Activated effector memory CD4-positive, alpha-beta T cell treated with anti-CD3 and anti-CD28 coated beads, Interleukin-2, amount 50 U/mL, for 16 hours (primary cell): ENCODE results near the gene NINJ1.
A peak's percentile ranks its signal among the peaks of the same experiment; 100 is the strongest.

Experiments used
- DNase-seq: peaks from one replicate; pipeline ENCODE4 v3.0.0-alpha.2; 2020

Gene NINJ1

DNA sequence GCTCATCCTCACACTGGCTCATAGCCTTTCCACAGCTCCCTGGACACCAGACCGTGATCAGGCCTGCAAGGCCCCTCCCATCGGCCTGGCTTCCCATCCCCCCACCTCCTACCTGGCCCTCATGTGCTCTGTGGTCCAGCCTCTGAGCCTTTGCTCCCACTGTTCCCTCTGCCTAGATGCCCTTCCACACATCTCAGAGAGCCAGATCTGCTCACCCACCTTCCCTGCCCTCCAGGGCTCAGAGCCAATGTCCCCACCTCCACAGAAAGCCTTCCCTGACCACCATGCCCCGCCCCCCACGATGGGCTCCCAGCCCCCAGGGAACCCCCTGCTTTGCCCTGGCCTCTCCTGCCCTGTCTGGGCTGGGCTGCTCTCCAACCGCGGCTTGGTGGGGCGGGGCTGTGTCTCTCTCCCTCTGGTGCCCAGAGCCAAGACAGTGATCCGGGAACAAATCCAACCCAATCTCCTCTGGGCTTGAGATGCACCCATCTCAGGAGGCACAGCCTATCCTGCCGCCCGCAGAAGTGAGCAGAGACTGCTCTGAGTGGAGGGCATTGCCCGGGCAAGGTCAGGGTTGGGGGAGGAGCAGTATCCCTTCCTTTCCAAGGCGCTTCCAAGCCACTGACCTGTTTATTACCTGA is 1.6 kb downstream of the NINJ1 start:
- DNase-seq = peak; percentile 63

DNA sequence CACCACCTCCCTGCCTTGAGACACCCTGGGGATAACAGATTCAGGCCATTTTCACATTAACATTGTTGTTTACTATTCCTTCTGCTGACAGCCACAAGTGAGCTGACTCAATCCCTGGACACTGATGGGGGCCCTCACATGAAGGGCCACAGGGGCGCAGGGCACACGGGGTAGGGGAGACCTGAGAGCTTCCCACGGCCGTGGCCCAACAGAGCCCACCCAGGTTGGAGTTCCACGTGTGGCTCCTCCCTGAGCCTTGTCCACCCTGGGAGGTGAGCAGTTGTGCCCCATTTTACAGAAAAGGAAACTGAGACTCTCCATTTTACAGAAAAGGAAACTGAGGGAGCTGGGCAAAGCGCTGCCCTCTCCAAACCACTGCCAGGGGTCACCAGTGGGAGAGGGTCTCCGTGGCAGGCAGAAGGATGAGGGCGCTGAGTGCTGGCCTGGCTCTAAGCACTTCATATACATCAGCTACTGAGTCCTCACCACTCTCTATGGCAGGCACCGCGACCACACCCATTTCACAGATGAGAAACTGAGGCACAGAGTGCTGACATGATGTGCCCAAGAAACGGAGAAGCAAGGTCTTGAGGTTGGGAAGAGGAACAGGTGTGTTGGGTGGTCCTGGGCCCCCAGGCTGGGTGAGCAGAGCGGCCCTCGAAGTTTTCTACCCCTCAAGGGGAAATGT is 2.3 kb downstream of the NINJ1 start:
- DNase-seq = no peak

DNA sequence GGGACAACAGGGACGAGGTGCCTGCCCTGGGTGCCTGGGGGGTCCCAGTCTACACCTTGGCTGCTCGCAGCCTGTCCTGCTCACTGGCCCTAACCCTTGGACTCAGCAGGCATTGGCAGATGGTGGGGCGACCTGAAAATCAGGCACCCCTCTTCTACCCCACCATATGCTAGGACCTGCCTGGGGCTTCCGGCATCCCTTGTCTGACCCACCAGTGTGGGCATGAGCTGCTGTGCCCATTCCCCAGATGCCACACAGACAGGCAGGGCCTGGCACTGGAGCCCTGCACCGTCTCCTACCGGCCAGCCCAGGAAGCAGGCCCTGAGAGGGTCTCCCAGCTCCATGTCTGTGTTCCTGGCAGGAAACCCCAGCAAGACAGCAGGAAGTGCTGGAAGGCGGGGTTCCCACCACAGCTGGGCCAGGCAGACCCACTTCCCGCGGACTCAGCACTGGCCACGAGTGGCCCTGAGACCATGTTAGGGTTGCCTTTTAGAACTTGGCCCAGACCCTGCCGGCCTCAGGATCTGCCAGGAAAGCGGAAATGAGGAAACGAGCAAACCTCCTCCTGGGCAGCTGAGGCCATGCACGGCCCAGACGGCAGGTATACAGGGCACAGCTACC is 3.1 kb downstream of the NINJ1 start:
- DNase-seq = peak; percentile 61

- DNase-seq = no peak
Measured at GRCh38 chr9:93129691-93130500, 4.2 kb downstream of the NINJ1 start.

GRCh38 chr9:93129286-93129685 is 4.8 kb downstream of the NINJ1 start:
- peak; percentile 61 for DNase-seq

DNA sequence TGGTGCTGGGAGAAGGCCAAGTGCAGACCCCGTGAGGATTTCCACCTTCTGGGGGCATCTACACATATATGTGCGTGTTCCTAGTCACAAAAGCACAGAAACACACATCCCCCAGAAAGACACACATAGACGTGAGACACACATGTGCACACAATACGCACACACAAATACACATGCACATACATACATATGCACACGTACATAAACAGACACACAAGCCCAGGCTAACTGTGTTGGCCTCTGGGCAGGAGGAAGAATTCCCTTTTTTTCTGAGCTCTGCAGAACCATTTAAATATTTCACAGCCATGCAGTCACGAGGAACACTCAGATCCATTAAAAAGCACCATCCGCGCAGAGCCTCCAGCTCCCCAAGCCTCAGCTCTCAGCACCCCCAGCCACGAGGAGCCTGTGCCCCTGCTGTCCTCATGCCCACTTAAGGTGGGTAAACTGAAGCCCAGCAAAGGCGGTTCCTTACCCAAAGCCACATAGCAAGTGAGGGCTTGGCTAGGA is 5.3 kb downstream of the NINJ1 start:
- DNase-seq = no peak

GRCh38 chr9:93128011-93128714 is 5.9 kb downstream of the NINJ1 start:
- DNase-seq = no peak

DNA sequence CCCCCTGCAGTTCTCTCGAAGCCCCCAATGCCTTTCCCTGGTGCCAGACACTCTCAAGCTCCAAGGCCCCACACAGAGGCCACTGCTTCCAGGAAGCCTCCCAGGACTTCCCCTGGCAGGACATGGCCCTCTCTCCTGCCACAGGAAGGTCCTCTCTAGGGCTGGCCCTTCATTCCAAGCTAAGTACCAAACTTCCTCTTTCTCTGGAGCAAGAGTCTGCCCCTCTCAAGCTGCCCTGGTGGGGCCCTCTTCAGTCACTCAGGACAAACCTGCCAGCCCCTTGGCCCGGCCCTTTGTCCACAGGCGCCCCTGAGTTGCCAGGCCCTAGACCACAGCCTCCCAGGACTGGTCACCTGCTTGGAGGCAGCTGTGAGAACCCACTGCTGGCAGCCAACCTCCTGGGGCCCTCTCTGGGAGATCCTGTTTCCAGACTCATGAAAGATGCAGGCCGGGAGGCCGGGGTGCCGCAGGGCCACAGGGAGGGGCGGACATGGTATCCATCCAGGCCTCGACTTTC is 6.6 kb downstream of the NINJ1 start:
- DNase-seq = peak; percentile 63

DNA sequence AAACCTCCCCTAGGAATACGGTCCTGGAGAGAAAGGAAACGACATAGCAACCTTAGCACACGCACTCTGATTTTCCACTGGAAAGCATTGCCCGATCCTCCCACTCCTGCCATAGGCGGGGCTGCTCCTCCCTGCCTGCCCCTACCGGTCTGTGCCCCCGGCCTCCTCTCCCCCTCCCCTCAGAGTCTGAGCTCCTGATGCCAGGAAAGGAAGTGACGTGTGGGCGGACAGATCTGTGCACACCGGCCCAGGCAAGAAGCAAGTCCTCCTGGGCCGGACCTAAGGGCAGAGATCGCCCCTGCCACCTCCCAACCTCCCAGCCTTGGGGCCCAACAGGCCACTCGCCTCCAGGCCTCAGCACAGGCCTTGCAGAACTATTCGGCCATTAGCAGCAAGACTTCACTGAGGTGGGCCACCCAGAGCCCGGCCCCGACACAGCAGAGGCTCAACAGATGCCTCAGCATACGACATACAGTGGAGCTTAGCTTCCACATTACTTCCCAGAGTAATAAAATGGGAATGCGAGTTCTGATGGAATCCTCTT is 7.2 kb downstream of the NINJ1 start:
- peak; percentile 61 for DNase-seq

DNA sequence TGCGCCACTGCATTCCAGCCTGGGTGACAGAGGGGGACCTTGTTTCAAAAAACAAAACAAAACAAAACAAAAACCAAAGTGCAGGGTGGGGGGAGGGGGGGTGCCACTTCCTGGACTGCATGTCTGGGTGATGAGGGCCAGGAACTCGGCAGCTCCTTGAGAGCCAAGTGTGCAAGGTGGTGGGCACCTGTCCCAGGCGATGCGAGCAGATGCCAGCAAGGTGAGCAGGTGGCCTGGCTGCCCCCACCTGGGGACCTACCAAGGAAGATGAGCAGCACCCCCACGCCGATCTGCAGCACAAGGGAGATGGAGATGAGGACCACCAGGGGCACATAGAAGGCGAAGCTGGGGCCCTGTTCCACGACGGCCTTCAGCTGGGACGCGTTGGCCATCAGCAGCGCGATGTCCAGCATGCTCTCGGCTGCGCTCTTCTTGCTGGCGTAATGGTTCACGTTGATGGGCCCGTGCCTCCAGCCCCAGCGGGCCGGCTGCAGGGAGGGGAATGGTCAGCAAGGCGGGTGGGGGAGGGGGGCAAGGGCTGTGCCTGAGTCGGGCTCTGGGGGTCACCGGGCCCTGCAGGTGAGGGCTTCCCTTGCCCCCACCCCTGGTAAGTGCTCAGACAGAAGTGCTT is 7.8 kb downstream of the NINJ1 start:
- peak; percentile 57 for DNase-seq

DNA sequence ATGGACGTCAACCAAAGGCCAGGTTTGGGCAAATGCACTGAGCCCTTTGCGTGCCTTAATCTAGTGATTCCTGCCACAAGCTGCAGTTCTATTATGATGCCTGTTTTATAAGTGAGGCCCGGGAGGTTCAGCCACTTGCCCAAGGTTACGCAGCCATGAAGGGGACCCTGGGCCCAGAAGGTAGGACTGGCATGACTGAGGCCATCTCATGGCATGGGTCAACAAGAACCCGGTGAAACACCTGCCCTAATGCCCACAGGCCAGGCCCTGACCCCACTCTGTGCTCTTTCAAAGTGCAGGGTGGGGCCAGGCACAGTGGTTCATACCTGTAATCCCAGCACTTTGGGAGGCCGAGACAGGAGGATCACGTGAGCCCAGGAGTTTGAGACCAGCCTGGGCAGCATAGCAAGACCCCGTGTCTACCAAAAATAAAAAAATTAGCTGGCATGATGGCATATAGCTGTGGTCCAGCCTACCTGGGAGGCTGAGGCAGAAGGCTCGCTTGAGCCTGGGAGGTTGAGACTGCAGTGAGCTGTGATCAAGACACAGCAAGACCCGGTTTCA is 8.6 kb downstream of the NINJ1 start:
- DNase-seq = peak; percentile 54

- DNase-seq = peak; percentile 62
Measured at GRCh38 chr9:93124793-93125192, 9.3 kb downstream of the NINJ1 start.

DNA sequence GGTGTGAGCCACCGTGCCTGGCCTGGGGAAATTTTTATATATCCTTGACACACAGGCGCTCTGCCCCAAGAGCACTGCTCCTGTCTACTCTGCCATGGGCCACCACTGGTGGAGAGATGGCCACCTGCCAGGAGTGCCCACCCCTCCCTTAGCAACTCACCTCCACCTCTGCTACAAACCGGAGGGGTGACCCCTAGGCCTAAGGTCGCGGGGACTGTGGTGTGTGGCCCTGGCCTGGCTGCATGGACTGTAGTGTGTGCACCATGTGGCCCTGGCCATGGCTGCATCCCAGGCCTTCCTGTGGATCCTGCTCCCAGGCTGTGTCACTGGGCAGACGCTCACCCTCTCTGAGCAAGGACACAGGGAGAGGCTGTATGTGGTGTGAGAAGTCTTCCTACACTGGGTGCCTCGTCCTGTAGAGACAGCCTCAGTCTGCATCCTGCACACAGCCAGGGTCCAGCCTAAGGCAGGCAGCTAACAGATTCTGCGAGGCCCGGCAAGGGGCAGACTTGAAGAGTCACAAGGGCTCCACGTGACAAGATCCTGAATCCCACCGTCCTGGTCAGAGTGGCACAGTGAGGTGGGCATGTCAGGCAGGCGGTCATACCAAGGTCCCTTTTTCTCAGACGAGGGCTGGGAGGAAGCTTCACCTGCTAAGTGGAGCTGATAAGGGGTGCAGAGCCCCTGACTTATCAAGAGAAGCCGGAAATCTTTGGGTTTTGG is 10.3 kb downstream of the NINJ1 start:
- DNase-seq = peak; percentile 61

- DNase-seq = peak; percentile 62
Measured at GRCh38 chr9:93122721-93123221, 11.3 kb downstream of the NINJ1 start.

- peak; percentile 57 for DNase-seq
Measured at GRCh38 chr9:93121316-93122241, 12.5 kb downstream of the NINJ1 start.

DNA sequence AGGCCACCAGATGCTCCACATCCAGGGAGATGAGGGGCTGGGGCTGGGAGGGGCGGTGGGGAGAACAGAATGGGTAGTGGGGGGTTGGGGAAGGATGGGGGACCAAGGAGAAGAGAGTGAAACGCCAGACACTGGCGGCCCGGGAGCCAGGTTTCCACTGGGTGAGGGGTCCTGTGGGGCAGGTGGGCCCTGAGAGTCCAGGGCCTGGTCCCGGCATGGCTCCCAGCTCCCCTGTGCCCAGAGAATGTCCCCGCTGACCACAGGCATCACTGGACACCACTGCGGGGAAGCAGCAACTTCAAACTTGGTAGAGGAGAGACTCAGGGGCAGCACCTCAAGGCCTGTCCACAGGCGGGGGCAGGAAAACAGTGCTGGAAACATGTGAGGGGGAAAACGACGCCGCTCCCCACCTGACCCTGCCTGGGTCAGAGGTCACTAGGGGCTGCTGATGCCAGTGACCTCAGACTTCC is 13.2 kb downstream of the NINJ1 start:
- peak; percentile 42 for DNase-seq

DNA sequence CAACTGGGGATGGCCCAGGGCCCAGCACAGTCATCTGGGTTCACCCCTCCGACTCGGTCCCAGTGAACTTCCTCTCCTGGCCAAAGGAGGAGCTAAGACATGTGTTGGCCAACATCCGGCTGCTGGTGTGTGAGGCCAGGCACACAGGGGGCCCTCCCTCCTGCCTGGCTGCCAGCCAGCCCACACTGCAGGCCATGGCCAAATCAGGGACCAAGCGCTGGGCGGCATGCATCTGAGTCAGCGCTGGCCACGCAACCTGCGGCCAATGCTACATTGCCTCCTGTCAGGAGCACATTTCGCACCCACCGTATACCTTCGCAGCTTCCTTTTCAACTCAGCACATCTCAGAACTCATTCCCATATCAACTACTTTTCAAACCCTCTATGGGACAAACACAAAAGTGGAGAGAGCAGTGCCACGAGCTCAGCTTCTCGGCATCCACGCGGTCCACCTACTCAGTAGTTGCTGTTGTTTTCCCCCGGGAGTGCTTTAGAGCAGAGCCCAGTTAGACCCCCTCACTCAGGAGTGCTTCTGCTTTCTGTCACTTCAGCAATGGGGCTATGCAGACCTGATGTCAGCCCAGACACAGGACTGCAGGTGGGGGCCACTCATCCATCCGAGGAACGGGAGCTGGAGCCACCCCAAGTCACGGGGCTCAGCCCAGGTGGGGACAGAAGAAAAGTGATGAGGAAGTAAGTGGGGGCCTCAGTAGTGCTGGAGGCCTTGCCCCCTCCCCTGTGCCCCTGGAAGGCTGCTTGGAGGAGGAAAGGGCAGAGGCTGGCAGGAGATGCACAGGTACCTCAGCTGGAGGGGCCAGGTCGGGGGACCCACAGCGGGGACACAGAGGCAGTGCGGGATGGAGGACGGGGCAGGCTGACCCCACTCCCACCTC is 13.9 kb downstream of the NINJ1 start:
- peak; percentile 68 for DNase-seq

DNA sequence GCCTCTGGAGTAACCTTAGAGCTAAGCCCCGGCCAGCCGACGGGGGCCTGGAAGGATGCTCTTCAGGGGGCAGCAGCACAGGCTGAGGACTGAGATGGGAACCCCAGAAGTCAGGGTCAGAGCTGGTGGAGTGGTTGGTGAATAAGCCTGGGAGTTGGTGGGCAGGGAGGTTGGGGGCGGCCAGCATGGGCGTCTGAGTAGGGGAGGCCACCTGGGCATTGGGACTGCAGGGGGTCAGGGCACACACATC is 14.4 kb downstream of the NINJ1 start:
- DNase-seq = no peak
